ENCODE measurements around the gene HBM. TPM values are rescaled to one million over a fixed set of nuclear protein-coding genes. Genes with fewer than 3 reads are reported as not detected.

HBM gene
- total RNA-seq, 1 experiment from 2014 or later: not detected

DNA sequence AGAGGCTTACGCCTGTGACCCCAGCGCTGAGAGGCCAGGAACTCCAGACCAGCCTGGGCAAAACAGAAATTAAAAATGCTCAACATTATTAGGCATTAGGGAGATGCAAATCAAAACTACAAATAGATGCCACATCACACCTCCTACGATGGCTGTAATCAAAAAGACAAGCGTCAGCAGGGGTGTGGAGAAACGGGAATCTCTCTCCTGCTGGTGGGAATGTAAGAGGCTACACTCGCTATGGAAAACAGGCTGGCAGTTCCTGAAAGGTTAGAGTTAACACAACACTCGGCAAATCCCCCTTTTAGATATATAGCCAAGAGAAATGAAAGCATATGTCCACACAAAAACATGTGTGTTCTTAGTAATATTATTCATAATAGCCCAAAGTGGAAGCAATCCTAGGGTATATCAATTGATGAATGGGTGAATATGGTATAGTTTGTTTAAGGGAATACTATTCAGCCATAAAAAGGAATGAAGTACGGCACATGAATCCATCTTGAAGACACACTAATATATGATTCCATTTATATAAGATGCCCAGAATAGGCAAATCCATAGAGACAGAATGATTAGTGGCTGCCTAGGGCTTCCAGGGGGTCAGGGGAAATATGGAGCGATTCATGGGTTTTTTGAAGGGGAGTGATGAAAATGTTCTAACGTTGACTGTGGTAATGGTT is 25.5 kb upstream of the HBM start:
- no peak overlapping the region for H3K27ac ChIP-seq (ENCODE audit: insufficient read length, low read depth, low read length)
- no peak overlapping the region for H2BK12ac ChIP-seq (ENCODE audit: insufficient read length, low read depth, low read length)
- Mint-ChIP-seq H3K27me3 (ENCODE audit: low read depth) (peaks cover 16% of the 10 kb centered on the region), H3K9me3 (no peaks in the 10 kb centered on the region), H3K27ac (no peak overlapping the region), H3K36me3 (ENCODE audit: insufficient read depth in 1 of 3, low read depth in 3 of 3) (peaks cover 0 to 2% (median 0%) of the 10 kb centered on the region in 3 experiments; a peak in 2 of 7 replicates), H3K4me1 (no peaks in the 10 kb centered on the region; a peak in 1 of 4 replicates), H3K4me3 (peak overlapping the region in 1 of 2 experiments; percentile 3; a peak in 1 of 5 replicates)
- H3K4me1 ChIP-seq (ENCODE audit: insufficient read depth, low read length): no peaks in the 10 kb centered on the region
- H3K9ac ChIP-seq (ENCODE audit: extremely low read depth, insufficient read length, low read length): no peak overlapping the region
- H2AK5ac ChIP-seq (ENCODE audit: insufficient read length, low read length): no peak overlapping the region
- no peaks in the 10 kb centered on the region for H3K79me1 ChIP-seq (ENCODE audit: insufficient read depth, low read depth, low read length, poor library complexity, severe bottlenecking)
- no CpG with 5 or more reads among the region's 10 CpGs for WGBS (ENCODE audit: extremely low coverage, insufficient read length, low lambda C conversion rate)
- no peak overlapping the region for H4K91ac ChIP-seq (ENCODE audit: insufficient read length, low read depth, low read length)
- no peak for DNase-seq
- no peak overlapping the region for H3K4me2 ChIP-seq (ENCODE audit: insufficient read depth, insufficient read length, low read length)
- no peak overlapping the region for H3K56ac ChIP-seq (ENCODE audit: insufficient read length, low read depth, low read length)
- no peak overlapping the region for H4K5ac ChIP-seq (ENCODE audit: insufficient read length, low read depth, low read length)
- no peak overlapping the region for H2AFZ ChIP-seq (ENCODE audit: low read length)
- TF ChIP-seq, protein P1, sequence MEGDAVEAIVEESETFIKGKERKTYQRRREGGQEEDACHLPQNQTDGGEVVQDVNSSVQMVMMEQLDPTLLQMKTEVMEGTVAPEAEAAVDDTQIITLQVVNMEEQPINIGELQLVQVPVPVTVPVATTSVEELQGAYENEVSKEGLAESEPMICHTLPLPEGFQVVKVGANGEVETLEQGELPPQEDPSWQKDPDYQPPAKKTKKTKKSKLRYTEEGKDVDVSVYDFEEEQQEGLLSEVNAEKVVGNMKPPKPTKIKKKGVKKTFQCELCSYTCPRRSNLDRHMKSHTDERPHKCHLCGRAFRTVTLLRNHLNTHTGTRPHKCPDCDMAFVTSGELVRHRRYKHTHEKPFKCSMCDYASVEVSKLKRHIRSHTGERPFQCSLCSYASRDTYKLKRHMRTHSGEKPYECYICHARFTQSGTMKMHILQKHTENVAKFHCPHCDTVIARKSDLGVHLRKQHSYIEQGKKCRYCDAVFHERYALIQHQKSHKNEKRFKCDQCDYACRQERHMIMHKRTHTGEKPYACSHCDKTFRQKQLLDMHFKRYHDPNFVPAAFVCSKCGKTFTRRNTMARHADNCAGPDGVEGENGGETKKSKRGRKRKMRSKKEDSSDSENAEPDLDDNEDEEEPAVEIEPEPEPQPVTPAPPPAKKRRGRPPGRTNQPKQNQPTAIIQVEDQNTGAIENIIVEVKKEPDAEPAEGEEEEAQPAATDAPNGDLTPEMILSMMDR (conservative IDR thresholded peaks at IDR 0.05): peak; percentile 29; the same call in 1 of the 3 replicates
- no peak overlapping the region for H4K8ac ChIP-seq (replicated peaks; ENCODE audit: insufficient read length, low read depth, low read length)
- H2BK120ac ChIP-seq (ENCODE audit: low read depth, low read length, poor library complexity, severe bottlenecking): no peak overlapping the region
- no peak overlapping the region for H3T11ph ChIP-seq (ENCODE audit: low read length)
- H2BK5ac ChIP-seq (ENCODE audit: insufficient read length, low read length): no peak overlapping the region
- no peak overlapping the region for H3K18ac ChIP-seq (ENCODE audit: insufficient read length, low read depth, low read length)
- H2BK15ac ChIP-seq (ENCODE audit: low read depth, low read length): no peak overlapping the region
- no peak overlapping the region for H3K23ac ChIP-seq (ENCODE audit: insufficient read length, low read depth, low read length)
- no peaks in the 10 kb centered on the region for H3K9me3 ChIP-seq (ENCODE audit: control insufficient read depth, low read depth, low read length)
- H4K20me1 ChIP-seq (ENCODE audit: control insufficient read depth, insufficient read depth, insufficient read length): no peaks in the 10 kb centered on the region
- no peak overlapping the region for H2BK20ac ChIP-seq (ENCODE audit: low read depth, low read length, poor library complexity, severe bottlenecking)
- H3K4ac ChIP-seq (ENCODE audit: low read depth, low read length): no peak overlapping the region
- no peaks in the 10 kb centered on the region; the same call in 1 of the 2 replicates for H3K27me3 ChIP-seq (ENCODE audit: insufficient read depth, low read length)
- H3K79me2 ChIP-seq (ENCODE audit: insufficient read depth, low read length): no peaks in the 10 kb centered on the region
- no peaks in the 10 kb centered on the region for H3K23me2 ChIP-seq (ENCODE audit: insufficient read length, low read depth, low read length, poor library complexity, severe bottlenecking)
- H3K14ac ChIP-seq (ENCODE audit: insufficient read depth, low read length): no peak overlapping the region
